Progenitor cell of endocrine pancreas (in vitro differentiated cells): ENCODE data around the gene SLC2A13. TPM values are rescaled to one million over a fixed set of nuclear protein-coding genes. Genes with fewer than 3 reads are reported as not detected.
"Not testable (repeated sequence)": the region's sequence is repeated elsewhere in the genome, so short reads cannot be mapped to it uniquely, and the experiment has no call there.

ENCODE experiments used
- DNase-seq: peaks from one replicate; pipeline ENCODE4 v3.0.0; 2021; ENCODE audit warnings: low spot score; ENCODE audit not compliant: unreplicated experiment
- H3K27ac Mint-ChIP-seq: 2 replicates; pipeline ENCODE4 v1.8.0; 2021; ENCODE audit warnings: mild to moderate bottlenecking, moderate library complexity, mixed read lengths
- H3K27me3 Mint-ChIP-seq: 2 replicates; pipeline ENCODE4 v1.8.0; 2021; ENCODE audit warnings: mixed read lengths
- H3K36me3 Mint-ChIP-seq: 2 replicates; pipeline ENCODE4 v1.8.0; 2022; ENCODE audit warnings: mixed read lengths; ENCODE audit not compliant: insufficient read depth
- H3K4me1 Mint-ChIP-seq: 2 replicates; pipeline ENCODE4 v1.8.0; 2021; ENCODE audit warnings: low read depth, mixed read lengths
- H3K4me3 Mint-ChIP-seq: 2 replicates; pipeline ENCODE4 v1.8.0; 2021; ENCODE audit warnings: low read depth, mild to moderate bottlenecking, moderate library complexity, mixed read lengths
- H3K9me3 Mint-ChIP-seq: 2 replicates; pipeline ENCODE4 v1.8.0; 2021; ENCODE audit warnings: low read depth, mixed read lengths
- total RNA-seq: library from RNA; stranded (reverse); gene quantifications from 2 replicates; pipeline ENCODE4 v1.2.1, GENCODE V29; 2021
- TF ChIP-seq, protein P1 (sequence below): fragments of 200-600 bp; sonication (generic); IDR thresholded peaks from one replicate; pipeline ENCODE4 v1.5.0; 2021; ENCODE audit warnings: antibody characterized with exemption, mild to moderate bottlenecking; ENCODE audit not compliant: unreplicated experiment

Gene SLC2A13
- total RNA-seq, 1 donor from 2014 or later, result 7.4 TPM

DNA sequence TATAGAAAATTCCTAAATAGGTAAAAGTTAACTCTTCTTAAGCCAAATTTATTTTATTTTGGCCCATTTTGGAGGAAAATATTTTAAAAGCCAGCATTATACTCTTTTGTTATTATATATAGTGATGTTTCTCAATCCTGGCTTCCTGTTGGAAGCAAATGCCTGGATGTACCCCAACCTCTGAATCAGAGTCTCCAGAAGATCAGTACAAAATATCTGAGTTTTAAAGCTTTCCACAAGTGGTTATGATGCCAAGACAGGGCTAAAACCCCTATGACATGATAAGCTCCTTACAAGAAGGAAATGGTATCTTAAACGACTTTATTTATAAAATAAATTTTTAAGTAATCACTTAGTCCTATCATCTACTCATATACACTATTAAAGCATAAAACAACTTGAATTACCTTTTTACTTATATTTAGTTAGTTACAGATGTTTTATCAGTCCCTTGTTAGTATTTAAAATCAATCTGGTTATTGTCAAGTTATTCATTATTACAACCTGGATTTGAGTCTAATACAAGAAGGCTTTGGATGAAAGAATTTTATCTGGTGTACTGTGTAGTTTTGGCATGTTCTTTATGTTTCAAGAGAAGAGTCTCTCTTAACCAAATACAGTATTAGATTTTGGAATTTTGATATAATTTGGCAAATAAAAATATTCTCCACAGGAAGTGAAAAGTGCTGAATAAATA is 238.1 kb downstream of the SLC2A13 start:
- H3K27me3 Mint-ChIP-seq, result no peaks in the 10 kb centered on the region
- no peak overlapping the region for H3K4me3 Mint-ChIP-seq
- peaks cover 4% of the 10 kb centered on the region for H3K9me3 Mint-ChIP-seq
- TF ChIP-seq, protein P1, sequence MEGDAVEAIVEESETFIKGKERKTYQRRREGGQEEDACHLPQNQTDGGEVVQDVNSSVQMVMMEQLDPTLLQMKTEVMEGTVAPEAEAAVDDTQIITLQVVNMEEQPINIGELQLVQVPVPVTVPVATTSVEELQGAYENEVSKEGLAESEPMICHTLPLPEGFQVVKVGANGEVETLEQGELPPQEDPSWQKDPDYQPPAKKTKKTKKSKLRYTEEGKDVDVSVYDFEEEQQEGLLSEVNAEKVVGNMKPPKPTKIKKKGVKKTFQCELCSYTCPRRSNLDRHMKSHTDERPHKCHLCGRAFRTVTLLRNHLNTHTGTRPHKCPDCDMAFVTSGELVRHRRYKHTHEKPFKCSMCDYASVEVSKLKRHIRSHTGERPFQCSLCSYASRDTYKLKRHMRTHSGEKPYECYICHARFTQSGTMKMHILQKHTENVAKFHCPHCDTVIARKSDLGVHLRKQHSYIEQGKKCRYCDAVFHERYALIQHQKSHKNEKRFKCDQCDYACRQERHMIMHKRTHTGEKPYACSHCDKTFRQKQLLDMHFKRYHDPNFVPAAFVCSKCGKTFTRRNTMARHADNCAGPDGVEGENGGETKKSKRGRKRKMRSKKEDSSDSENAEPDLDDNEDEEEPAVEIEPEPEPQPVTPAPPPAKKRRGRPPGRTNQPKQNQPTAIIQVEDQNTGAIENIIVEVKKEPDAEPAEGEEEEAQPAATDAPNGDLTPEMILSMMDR, result no peak
- H3K36me3 Mint-ChIP-seq, result peaks cover 2% of the 10 kb centered on the region
- no peak overlapping the region for H3K27ac Mint-ChIP-seq
- DNase-seq, result no peak
- peaks cover 10% of the 10 kb centered on the region for H3K4me1 Mint-ChIP-seq

DNA sequence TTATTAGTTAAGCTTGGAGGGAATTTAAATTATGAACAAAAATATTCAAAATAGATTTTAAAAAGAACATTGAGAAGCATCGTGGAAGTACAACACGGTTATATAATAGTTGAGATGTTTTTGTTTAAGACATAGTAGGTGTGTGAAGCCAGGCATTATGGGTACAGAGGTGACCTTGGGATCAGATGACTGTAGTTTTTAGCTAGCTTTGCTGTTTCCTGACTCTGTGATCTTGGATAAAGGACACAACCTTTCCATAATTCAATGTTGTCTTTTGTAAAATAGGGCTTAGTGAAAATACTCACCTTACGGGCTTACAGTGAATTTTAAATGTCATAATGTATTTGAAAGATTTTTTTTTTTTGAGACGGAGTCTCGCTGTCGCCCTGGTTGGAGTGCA is 239.7 kb downstream of the SLC2A13 start:
- no peaks in the 10 kb centered on the region for H3K27me3 Mint-ChIP-seq

DNA sequence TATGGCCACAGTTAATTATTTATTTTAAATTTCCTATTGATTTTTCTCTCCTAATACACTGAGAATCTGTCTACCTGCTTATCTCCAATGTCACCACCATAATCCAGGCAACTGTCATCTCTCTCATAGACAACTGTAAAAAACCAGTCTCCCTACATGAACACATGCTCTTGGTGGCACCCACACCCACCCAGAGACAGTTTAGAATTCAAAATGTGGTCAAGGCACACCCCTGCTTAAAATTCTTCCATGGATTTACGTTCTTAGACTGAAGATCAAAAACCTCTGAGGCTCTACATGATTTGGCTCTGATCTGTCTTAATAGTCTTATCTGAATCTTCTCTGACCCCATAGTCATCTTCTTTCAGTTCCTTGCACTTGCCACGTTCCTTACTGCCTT is 245.2 kb downstream of the SLC2A13 start:
- H3K27me3 Mint-ChIP-seq, result no peaks in the 10 kb centered on the region
- TF ChIP-seq, protein P1, result no peak
- H3K36me3 Mint-ChIP-seq, result peaks cover 3% of the 10 kb centered on the region
- no peak for DNase-seq
- H3K9me3 Mint-ChIP-seq, result peaks cover 4% of the 10 kb centered on the region
- H3K27ac Mint-ChIP-seq, result no peak overlapping the region
- no peak overlapping the region for H3K4me3 Mint-ChIP-seq
- H3K4me1 Mint-ChIP-seq, result peaks cover 10% of the 10 kb centered on the region

More for the DNA sequence above, 239.7 kb downstream of the SLC2A13 start:
- peaks cover 7% of the 10 kb centered on the region for H3K4me1 Mint-ChIP-seq
- no peak overlapping the region for H3K27ac Mint-ChIP-seq
- H3K4me3 Mint-ChIP-seq, result no peak overlapping the region
- peaks cover 2% of the 10 kb centered on the region for H3K36me3 Mint-ChIP-seq
- TF ChIP-seq, protein P1, result no peak
- no peak for DNase-seq
- peaks cover 4% of the 10 kb centered on the region for H3K9me3 Mint-ChIP-seq

DNA sequence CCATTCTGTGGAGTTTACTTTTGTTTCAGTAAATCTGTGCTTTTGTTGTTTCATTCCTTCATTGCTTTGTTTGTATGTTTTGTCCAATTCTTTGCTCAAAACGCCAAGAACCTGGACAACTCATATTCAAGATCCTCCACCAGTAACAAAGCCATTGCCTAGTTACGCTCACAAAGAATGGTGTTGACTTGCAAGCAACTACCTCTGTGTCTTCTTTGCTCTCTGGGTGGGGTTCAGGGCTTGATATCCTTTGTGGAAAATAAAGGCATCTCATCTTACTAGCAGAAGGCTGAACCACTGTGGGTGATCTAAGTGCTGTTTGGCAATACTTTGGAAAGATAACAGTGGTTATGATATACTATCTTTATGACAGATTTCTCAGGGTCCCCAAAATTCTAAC is 252.9 kb downstream of the SLC2A13 start:
- Mint-ChIP-seq H3K27ac (no peak overlapping the region), H3K27me3 (no peaks in the 10 kb centered on the region), H3K9me3 (peaks cover 3% of the 10 kb centered on the region), H3K4me1 (no peaks in the 10 kb centered on the region), H3K36me3 (peaks cover 3% of the 10 kb centered on the region), H3K4me3 (no peak overlapping the region)
- DNase-seq, result no peak
- TF ChIP-seq, protein P1, result no peak

DNA sequence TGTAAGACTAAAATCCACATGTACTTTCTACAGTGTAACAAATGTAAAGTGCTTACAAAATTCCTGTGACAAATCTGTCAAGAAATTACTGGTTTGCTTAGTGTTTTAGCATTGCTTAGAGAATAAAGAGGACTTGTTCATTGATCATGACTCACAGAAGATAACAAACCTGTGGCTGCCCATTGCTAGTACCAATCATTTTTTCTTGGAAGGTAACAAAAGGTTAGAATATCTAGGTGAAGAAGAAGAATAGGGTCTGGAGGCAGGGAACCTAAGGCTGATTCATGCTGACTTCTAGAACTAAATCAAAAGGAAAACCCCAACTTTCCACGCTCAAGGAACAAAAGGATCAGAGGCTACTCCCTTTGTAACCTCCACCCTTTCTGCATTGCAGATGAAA is 253.5 kb downstream of the SLC2A13 start:
- Mint-ChIP-seq H3K4me3 (no peak overlapping the region), H3K4me1 (peaks cover 1% of the 10 kb centered on the region), H3K27ac (no peak overlapping the region), H3K9me3 (peaks cover 3% of the 10 kb centered on the region), H3K27me3 (no peaks in the 10 kb centered on the region), H3K36me3 (peaks cover 5% of the 10 kb centered on the region)
- DNase-seq, result no peak
- TF ChIP-seq, protein P1, result no peak

DNA sequence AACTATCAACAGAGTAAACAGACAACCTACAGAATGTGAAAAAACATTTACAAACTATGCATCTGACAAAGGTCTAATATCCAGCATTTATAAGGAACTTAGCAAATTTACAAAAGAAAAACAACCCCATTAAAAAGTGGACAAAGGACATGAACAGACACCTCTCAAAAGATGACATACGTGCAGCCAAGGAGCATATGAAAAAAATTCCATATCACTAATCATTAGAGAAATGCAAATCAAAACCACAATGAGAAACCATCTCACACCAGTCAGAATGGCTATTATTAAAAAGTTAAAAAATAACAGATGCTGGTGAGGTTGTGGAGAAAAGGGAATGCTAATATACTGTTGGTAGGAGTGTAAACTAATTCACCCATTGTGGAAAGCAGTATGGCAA is 257.7 kb downstream of the SLC2A13 start:
- not testable (repeated sequence) for H3K27me3 Mint-ChIP-seq, H3K36me3 Mint-ChIP-seq, H3K4me3 Mint-ChIP-seq, H3K9me3 Mint-ChIP-seq, DNase-seq, H3K27ac Mint-ChIP-seq
- H3K4me1 Mint-ChIP-seq, result peaks cover 10% of the 10 kb centered on the region
